HG03565 (cell line): Measurements from ENCODE around the gene PARP6.

Experiments
- ATAC-seq: cut with Tn5 transposase; IDR thresholded peaks from one replicate; pipeline ENCODE4 v1.9.1; 2021; ENCODE audit warnings: mild to moderate bottlenecking, moderate library complexity; ENCODE audit not compliant: unreplicated experiment

The PARP6 gene

GRCh38 chr15:72201391-72201921, 70.9 kb downstream of the PARP6 start:
- ATAC-seq: no peak

- no peak for ATAC-seq
These were observed 71.7 kb downstream of the PARP6 start for GRCh38 chr15:72200395-72201237.

GRCh38 chr15:72199721-72200212, 72.6 kb downstream of the PARP6 start:
- peak; percentile 33 for ATAC-seq

- ATAC-seq: no peak
These were observed 73.2 kb downstream of the PARP6 start for GRCh38 chr15:72199205-72199515.

GRCh38 chr15:72198356-72199204, 73.8 kb downstream of the PARP6 start:
- ATAC-seq: no peak

GRCh38 chr15:72197460-72198355, 74.6 kb downstream of the PARP6 start, which contains the start of gene GRAMD2A:
GRAMD2A (minus strand) TSS chr15:72197787.
- ATAC-seq: no peak

GRCh38 chr15:72197041-72197459, 75.3 kb downstream of the PARP6 start:
- ATAC-seq: no peak

- no peak for ATAC-seq
These were observed 75.8 kb downstream of the PARP6 start for GRCh38 chr15:72196409-72197040.

GRCh38 chr15:72195101-72195511, 77.2 kb downstream of the PARP6 start:
- ATAC-seq: no peak

- ATAC-seq: no peak
These were observed 78.4 kb downstream of the PARP6 start for GRCh38 chr15:72193836-72194396.

- ATAC-seq: no peak
These were observed 79.9 kb downstream of the PARP6 start for GRCh38 chr15:72192416-72192815.
